ENCODE data around the gene CFD.
"Not testable (repeated sequence)": the region's sequence is repeated elsewhere in the genome, so short reads cannot be mapped to it uniquely, and the experiment has no call there.

Gene CFD

DNA sequence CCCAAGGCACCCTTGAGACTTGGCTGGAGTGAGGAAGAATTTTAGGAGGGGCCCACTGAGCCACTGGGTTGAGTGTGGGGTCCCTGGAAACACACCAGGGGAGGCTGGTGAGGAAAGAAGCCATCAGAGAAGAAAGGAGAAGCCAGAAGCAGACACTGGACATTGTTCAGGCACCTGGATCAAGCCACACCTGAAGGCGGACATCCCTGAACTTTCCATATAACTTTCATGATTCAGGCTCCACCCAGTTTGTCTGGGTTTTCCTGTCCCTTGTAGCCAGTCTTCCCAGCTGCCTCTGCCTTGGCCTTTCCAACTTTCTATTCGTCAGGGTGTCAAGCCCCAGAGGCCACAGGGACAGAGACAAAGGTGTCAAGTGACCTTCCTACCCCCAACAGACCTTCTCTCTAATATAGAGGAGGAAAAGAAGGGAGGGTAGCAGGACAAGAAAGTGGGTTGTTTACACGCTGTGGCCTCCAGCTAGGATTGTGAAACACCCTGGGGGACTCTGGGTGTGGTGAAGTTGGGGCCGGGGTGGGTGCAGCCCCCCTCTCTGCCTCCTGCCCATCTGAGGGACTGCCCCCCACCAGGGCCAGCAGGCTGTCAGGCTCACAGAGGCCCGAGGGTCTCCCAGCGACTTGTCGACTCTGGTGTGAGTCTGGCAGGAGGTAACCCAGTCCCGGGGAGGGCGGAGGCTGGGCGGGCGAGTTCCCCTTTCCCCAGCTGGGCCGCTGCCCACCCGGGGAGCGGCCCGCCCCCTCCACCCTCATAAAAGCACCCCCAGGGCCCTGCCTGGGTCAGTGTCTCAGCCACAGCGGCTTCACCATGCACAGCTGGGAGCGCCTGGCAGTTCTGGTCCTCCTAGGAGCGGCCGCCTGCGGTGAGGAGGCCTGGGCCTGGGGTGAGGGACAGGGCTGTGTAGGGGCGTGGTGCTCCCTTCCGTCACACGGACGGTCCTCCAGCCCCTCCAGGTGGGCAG lies at the start of gene CFD:
Gene CFD, plus strand, starts transcription at position 797 of the 976 bp plus-strand sequence. Its CDS starts 26 bp downstream, at position 823.
- peak within 1 kb of the TSS; percentile 45 for H3K4me3 ChIP-seq (ENCODE audit: low read depth, low read length)

DNA sequence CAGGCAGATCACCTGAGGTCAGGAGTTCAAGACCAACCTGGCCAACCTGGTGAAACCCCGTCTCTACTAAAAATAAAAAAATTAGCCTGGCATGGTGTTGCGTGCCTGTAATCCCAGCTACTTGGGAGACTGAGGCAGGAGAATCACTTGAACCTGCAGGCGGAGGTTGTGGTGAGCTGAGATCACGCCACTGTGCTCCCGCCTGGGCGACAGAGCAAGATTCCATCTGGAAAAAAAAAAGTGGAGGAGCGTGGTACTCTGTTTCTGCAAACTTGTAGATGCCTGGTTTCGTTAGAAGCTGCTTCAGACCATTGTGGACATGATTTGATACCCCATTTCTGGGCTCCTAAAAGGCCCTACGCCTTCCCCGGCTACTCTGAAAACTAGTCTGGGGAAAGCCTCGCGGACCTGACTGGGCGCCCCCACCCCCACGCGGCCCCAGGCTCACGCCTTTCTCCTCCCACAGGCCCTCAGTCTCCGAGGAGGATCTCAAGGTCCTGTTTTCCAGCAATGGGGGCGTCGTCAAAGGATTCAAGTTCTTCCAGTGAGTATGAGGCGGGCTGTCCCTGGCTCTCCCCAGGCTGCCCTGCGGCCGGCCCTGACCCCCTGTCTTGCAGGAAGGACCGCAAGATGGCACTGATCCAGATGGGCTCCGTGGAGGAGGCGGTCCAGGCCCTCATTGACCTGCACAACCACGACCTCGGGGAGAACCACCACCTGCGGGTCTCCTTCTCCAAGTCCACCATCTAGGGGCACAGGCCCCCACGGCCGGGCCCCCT lies 49.2 kb upstream of the CFD start:
- H3K4me3 ChIP-seq (ENCODE audit: low read depth, low read length) = no peak overlapping the region

DNA sequence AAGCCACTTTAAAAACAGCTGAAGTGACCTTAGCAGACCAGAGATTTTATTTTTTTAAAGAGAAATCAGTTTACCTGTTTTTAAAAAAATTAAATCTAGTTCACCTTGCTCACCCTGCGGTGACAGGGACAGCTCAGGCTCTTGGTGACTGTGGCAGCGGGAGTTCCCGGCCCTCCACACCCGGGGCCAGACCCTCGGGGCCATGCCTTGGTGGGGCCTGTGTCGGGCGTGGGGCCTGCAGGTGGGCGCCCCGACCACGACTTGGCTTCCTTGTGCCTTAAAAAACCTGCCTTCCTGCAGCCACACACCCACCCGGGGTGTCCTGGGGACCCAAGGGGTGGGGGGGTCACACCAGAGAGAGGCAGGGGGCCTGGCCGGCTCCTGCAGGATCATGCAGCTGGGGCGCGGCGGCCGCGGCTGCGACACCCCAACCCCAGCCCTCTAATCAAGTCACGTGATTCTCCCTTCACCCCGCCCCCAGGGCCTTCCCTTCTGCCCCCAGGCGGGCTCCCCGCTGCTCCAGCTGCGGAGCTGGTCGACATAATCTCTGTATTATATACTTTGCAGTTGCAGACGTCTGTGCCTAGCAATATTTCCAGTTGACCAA lies 48.5 kb upstream of the CFD start:
- no peak overlapping the region for H3K4me3 ChIP-seq (ENCODE audit: low read depth, low read length)

DNA sequence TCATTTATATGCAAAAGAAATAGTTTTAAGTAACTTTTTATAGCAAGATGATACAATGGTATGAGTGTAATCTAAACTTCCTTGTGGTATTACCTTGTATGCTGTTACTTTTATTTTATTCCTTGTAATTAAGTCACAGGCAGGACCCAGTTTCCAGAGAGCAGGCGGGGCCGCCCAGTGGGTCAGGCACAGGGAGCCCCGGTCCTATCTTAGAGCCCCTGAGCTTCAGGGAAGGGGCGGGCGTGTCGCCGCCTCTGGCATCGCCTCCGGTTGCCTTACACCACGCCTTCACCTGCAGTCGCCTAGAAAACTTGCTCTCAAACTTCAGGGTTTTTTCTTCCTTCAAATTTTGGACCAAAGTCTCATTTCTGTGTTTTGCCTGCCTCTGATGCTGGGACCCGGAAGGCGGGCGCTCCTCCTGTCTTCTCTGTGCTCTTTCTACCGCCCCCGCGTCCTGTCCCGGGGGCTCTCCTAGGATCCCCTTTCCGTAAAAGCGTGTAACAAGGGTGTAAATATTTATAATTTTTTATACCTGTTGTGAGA lies 47.9 kb upstream of the CFD start:
- H3K4me3 ChIP-seq (ENCODE audit: low read depth, low read length) = no peak overlapping the region

DNA sequence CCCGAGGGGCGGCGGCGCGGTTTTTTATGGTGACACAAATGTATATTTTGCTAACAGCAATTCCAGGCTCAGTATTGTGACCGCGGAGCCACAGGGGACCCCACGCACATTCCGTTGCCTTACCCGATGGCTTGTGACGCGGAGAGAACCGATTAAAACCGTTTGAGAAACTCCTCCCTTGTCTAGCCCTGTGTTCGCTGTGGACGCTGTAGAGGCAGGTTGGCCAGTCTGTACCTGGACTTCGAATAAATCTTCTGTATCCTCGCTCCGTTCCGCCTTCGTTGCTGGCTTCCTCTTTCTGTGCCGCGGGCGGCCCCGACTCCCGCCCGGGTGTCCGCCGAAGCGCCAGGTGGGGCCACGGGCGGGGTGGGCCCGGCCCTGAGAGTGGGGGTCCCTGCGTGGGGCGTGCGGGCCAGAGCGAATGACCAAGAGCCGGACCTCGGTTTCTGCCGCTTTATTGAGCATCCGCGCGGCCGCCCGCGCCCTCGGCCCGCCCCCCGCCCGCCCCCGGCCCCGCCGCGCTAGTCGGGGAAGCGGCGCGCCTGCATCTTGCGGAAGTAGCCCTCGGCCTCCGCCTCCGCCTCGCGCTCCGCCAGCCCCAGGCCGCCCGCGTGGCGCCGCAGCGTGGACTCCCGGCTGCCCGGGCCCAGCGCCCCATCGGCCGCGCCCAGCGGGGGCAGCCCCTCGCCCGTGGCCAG lies 47.3 kb upstream of the CFD start:
- H3K4me3 ChIP-seq (ENCODE audit: low read depth, low read length) = no peak overlapping the region

DNA sequence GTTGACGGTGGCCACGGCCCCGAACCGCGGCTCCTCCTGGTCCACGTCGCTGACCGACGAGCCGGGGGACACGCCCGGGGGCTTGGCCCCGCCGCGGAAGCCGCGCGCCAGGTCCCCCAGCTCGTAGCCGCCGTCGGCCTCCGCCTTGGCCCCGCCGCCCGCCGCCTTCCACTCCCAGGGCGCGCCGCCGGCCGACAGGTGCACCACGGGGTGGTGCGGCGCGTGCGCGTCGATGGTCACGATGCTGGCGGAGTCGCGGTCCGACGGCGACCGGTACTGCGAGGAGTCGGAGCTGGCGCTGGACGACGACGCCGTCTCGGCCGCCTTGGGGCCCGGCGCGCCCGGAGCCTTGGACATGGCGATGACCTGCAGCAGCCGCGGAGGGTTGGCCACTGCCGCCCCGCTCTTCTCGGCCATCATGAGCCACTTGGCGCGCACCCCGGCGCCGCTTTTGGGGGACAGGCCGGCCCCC lies 46.7 kb upstream of the CFD start:
- H3K4me3 ChIP-seq (ENCODE audit: low read depth, low read length) = no peak overlapping the region

DNA sequence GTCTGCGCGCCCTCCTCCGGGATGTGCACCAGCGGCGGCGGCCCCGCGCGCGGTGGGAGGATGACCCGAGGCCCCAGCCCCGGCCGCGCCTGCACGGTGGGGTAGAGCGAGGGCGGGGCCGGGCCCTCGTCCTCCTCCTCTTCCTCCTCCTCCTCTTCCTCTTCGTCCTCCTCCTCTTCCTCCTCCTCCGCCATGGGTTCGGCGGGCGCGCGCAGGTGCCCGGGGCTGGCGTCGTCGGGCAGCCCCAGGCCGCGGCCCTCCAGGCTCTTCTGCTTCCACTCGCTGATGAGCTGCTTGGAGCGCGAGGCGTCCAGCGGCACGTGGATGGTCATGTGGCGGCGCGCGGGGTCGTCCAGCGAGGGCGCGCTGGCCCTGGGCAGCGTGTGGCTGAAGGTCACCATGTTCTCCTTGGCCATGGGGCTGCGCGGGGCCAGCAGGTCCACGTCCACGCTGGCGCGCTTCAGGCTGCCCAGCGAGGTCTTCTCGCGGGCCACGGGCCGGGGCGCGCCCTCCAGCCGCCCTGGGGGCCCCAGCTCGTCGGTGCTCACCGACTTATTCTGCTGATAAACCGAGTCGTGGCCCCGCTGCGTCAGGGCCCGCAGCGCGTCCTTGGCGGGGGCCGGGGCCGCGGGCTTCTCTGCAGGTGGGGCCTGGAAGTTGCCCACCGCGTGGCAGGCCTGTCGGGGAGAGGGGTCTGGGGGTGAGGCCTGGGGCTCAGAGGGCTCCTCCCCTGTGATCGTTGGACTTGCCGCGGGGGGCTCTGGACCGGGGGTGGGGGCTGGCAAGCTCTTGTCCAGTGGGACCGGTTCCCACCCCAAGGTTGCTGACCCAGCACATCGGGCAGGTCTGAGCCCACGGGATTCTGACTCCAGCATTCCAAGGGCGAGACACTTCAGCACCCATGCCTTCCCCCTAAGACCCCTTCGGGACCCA lies 46.0 kb upstream of the CFD start:
- H3K4me3 ChIP-seq (ENCODE audit: low read depth, low read length) = no peak overlapping the region

DNA sequence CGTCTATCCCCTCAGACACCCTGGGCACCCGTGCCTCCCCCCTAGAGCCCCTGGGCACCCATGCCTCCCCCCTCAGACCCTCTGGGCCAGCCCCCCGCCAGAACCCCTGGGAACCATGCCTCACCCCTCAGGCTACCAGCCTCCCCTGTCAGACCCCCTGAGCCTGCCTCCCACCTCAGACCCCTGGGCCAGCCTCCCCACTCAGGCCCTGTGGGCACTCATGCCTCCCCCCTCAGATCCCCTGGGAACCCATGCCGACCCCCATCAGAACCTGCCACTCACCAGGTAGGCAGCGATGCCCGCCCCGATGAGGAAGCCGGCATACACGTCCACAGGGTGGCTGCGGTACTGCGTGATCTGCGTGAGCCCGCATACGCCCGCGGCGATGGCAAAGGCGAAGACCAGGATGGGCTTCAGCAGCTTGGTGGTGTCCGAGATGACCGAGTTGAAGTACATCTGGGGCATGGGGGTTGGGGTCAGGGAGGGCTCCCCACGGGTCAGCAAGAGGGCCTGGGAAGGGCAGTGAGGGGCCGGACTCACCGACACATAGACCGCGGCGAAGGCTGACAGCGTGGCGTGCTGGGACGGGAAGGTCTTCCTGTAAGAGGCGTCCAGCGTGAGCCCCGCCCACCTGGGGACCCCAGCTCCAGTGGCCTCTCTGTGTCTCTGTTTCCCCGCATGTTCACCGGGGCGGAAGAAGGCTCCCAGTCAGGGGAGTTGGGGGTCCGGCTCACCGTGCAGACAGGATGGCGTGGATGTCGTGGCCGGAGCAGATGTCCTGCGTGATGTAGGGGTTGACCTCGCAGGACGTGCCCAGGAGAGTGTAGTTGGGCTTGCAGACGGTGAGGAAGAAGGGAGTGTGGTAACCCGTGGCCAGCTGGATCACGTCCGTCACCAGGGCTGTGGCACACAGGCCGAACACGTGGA lies 45.0 kb upstream of the CFD start:
- no peak overlapping the region for H3K4me3 ChIP-seq (ENCODE audit: low read depth, low read length)

DNA sequence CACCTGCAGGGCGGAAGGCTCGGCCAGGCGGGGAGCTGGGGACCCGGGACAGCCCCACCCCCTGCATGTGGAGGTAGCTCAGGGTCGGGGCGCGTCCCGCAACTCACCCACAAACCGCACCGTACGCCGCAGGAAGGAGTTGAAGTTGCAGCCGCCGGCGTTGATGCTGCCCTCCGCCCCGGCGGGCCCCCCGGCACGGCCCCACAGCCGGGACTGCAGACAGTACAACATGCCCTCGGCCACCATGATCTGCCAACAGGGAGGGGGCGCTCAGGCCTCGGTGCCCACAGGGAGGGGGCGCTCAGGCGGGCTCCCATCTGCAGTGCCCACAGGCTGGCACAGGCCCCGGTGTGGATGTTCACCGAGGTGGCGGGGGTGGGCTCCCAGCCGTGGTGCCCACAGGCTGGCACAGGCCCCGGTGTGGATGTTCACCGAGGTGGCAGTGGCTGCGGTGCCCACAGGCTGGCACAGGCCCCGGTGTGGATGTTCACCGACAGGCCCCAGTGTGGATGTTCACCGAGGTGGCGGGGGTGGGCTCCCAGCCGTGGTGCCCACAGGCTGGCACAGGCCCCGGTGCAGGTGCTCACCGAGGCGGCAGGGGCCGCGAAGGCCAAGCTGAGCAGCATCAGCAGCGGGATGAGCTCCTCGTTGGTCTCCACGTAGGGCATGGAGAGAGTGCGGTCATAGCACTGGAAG lies 44.2 kb upstream of the CFD start:
- H3K4me3 ChIP-seq (ENCODE audit: low read depth, low read length) = no peak overlapping the region

DNA sequence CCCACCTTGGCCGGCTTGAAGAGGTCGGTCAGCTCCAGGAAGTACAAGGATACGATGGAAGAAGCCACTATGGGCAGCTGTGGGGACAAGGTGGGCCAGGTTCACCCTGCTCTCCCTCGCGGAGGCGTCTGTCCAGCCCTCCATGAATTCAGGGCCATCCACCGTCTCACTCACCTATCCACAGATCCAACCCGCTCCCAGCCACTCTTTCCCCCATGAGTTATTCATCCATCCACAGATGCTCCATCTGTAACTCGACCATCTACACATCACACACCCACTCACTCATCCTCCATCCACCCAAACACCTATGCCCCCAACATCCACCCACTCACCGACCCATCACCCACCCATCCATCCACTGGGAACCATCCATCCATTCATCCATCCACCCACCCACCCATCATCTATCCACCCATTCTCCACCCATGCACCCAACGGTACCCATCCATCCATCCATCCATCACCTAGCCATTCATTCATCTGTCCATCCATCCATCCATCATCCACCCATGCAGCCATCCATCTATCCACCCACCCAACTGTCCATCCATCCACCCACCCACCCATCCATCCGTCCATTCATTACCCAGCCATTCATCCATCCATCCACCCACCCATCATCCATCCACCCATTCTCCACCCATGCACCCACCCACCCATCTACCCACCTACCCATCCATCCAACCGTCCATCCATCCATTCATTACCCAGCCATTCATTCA lies 43.5 kb upstream of the CFD start:
- no peak overlapping the region for H3K4me3 ChIP-seq (ENCODE audit: low read depth, low read length)

DNA sequence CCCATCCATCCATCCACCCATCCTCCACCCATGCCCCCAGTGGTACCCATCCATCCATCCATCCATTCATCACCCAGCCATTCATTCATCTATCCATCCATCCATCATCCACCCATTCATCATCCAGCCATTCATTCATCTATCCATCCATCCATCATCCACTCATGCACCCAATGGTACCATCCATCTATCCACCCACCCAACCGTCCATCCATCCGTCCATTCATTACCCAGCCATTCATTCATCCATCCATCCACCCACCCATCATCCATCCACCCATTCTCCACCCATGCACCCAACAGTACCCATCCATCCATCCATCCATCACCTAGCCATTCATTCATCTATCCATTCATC lies 43.0 kb upstream of the CFD start:
- H3K4me3 ChIP-seq (ENCODE audit: low read depth, low read length) = no peak overlapping the region

DNA sequence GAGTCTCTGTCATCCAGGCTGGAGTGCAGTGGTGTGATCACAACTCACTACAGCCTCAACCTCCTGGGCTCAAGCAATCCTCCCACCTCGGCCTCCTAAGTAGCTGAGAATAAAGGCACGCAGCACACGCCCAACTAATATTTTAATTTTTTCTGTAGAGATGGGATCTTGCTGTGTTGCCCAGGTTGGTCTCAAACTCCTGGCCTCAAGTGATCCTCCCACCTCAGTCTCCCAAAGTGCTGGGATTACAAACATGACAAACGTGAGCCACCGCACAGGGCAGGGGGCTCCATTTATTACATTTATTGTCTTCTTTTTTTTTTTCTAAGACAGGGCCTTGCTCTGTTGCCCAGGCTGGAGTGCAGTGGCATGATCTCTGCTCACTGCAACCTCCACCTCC lies 39.3 kb upstream of the CFD start:
- H3K4me3 ChIP-seq (ENCODE audit: low read depth, low read length) = not testable (repeated sequence)

DNA sequence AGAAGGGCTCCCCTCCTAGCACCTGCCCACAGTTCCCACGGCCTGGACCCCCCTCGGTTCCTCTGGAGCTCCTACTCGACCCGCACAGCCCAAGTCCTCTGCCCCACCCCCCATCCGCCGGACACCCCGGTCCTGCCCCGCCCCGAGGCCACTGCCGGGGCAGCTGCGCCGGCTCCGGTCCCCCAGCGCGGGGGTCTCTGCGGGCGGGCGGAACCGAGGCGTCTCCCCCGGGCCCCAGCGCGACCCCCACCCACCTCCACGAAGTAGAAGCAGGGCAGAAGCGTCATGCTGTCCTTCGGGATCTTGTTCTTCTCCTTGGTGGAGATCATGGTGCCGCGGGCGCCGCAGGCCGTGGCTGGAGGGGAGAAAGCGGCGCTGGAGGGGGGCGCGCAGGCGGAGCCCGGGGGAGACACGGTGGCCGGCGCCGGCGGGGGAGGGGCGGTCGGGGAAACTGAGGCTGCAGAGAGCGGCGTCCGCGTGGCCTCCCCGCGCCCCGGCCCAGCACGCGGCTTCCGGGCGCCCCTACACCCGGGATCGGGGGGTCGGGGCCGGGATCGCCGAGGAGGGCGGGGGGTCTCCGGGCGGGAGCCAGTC lies 38.1 kb upstream of the CFD start:
- H3K4me3 ChIP-seq (ENCODE audit: low read depth, low read length) = peak overlapping the region; percentile 35

DNA sequence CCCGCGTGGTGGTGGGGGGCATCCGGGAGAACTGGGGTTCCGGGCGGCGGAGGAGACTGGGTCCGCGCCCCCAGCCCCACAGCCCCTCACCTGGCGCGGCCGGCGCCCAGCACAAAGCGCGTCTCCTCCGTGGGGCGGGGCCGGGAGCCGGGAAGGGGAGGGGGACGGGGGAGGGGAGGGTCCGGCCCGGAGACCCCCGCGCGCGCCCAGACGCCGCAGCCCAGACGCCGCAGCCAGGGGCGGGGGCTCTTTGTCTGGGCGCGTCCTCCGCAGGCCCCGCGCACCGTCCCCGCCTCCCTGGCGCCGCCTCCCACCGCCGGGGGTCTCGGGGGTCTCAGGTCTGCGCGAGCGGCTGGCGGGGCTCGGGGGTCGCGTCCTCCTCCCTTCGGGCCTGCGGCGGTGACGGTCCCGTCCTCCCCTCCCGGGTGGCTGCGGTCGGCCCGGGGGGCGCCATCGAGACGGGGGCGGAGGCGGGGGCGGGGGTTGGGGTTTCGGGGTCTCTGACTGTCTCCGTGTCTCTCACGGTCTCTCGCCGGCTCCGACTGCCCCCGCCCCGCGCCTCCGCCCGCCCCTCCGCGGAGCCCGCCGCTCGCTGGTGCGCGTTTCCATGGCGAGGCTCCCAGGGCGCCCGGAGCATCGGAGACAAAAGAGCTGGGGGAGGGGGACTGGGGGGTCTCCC lies 37.5 kb upstream of the CFD start, which contains the start of gene PLPPR3:
Gene PLPPR3, minus strand, starts transcription at position 131 of the 679 bp plus-strand sequence. CDS start 396 bp downstream, outside the sequence.
- H3K4me3 ChIP-seq (ENCODE audit: low read depth, low read length) = peak within 1 kb of the TSS; percentile 35

DNA sequence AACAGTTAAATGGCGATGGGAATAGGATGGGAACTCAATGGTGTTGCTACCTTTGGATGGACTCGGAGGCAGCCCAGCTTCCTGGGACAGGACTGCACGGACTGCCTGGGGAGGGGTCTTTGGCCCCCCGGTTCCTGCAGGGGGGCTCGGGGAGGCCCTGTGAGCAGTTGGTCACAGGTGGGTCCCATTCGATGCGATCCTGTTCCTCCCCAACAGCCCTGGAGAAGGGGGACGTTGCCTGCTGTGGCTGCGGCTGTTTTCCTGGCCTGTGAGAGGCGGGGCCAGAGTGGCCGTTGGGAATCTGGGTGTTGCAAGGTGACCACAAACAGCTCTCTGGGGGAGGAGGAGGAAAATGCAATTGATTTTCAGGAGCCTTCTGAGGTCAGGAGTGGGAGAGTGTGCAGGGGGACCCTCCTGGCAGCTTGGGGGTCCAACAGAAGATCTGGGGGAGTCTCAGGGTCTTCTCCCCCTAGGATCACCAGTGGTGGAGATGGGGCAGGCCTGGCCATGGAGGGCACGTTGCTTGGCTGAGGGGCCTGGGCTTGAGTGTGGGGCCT lies 35.8 kb upstream of the CFD start:
- H3K4me3 ChIP-seq (ENCODE audit: low read depth, low read length) = no peak overlapping the region

DNA sequence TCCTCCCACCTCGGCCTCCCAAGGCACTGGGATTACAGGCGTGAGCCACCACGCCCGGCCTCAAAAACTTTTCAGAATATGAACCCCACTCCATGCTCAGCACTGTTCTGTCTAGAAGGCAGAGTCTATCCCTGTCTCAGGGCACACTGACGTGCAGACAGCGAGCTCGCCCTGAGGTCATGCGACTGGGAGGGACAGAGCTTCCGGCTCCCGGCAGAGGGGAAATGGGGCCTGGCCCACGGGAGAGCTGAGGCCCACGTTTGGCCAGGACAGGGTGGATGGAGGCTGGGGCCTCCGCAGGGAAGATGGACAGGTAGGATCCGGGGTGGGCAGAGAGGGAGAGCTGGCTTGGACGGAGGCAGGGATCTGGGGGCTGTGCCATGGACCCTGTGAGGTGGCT lies 34.6 kb upstream of the CFD start:
- H3K4me3 ChIP-seq (ENCODE audit: low read depth, low read length) = no peak overlapping the region

All from iPS-11a (cell line).